DMS 273 (cell line): ENCODE measurements around the gene EPS8L2.

Experiments used
- DNase-seq: peaks from one replicate; lab custom pipeline; 2025; ENCODE audit not compliant: unreplicated experiment; lab: John Stamatoyannopoulos, UW

EPS8L2 gene

DNA sequence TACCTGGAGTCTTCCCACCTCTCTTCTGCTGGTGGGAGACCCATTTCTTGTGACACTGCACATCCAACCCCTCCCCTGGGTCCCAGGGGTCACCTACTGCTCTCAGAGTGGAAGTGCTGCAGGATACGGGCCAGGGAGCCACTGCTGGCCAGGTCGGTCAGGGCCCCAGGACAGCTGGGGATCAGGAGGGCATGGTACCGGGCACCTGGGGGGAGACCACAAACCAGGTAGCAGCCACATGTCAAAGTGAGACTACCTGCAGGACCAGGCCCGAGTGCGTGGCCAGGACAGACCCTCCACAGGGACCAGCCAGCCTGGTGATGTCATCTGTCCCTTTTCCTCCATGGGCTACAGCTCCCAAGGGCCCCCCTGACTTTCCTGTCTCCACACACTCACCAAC lies 67.4 kb downstream of the EPS8L2 start:
- no peak for DNase-seq

DNA sequence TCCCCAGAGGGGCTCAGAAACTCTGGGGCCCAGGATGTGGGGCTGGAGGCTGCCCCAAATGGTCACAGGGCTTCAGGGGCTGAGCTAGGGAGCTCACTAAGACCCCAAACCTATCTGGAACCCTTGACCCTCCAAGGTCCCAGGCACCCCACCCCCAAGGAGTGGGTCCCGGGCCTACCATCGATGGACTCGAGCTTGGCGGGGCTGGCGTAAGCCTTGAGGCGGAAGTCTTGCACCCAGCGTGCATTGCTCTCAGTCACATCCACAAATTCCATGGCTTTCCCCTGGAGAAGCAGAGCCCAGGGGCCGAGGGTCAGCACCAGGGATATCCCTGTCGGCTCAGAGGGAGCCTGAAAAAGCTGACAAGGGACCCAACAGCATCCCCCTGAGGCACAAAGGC lies 67.8 kb downstream of the EPS8L2 start:
- no peak for DNase-seq

DNA sequence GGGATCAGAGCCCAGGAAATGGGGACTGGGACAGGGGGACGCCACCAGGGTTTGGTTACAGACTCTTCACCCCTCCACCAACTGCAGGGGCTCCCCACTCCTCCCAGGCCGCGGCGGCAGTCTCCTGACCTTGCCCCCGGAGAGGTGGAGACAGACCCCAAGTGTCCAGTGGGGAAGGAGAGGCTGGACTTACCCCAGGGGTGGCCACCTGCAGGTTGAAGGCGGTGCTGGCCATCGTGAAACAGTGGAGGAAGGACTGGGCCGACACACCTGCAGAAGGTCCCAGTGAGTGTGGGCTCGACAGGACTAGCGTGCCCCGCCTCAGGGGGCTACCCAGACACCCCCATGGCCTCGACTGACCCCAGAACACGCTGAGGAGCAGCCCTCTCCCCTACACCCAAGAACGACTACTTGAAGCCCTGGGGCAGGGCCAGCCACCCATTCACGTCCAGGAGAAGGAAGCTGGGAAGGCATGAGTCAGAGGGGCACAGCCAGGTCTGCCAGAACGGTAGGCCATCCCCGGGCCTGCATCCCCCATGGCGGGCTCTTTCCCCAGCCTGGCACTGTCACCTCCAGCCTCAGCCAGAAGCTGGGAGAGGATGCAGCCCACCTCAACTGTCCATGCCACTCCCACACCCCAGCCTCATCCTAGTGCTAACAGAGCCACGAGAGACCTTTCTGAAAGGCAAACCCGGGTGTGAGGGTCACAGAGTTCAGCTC lies 69.0 kb downstream of the EPS8L2 start:
- no peak for DNase-seq

DNA sequence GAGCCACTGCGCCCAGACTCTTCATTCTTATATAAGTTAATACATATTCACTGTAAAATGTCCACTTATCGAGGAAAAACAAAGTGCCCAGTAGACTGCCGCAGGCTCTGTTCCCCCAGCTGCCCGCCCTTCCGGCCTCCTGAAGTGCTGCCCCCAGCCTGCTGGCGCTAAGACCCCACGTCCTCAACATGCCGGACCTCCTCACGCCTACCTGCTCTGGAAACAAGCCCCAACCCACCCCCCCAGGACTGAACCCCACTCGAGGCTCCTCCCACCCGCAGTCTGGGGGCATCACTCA lies 70.2 kb downstream of the EPS8L2 start:
- DNase-seq, result no peak

DNA sequence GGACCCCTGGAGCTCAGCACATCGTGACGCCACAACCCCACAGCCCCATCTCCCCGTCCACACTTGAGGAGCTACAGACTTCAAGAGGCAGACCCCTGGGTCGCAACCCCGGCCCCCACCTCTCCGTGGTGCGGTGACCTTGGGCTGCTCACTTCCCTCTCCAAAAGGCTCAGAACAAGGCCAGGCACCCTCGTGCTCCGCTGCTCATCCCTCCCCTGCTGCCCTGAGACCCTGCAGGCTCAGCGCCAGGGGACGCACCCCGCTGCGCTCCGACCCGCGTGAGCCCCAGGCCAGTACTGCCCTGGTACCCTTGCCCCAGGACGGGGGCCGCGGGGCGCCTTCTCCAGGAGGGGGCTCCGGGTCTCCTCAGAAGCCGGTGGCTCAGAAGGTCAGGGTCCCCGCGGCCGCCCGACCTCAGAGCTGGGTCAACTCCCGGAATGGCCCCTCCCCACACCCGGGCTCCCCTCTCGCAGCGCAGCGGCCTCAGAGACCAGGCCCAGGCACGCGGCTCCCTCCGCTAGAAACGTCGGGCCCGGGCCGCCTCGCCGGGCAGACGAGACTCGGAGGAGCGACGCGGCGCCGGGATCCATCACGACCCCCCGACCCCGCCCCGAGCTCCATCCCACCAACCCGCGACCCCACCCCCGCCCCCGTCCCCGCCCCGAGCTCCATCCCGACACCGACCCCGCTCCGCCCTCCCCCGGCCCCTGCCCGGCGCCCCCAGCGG lies 70.7 kb downstream of the EPS8L2 start:
- peak; percentile 68 for DNase-seq
